Prostate gland (tissue), 2 donors: ENCODE results near the gene RDX. TPM values are rescaled to one million over a fixed set of nuclear protein-coding genes. Genes with fewer than 3 reads are reported as not detected.

Experiments
- DNase-seq: peaks from one replicate; pipeline ENCODE4 v3.0.0-alpha.2; 2019; ENCODE audit warnings: low spot score
- H3K27ac ChIP-seq, 2 donors: fragments of 200-600 bp; sonication (generic); 2 replicates each; pipeline ENCODE4 v1.5.1; 2017 to 2019
- H3K27me3 ChIP-seq: fragments of 200-600 bp; sonication (generic); replicated peaks from 2 replicates; pipeline ENCODE4 v1.5.1; 2019; ENCODE audit not compliant: insufficient read depth
- H3K36me3 ChIP-seq, 2 donors: fragments of 200-600 bp; sonication (generic); 1 replicate in 1 of 2; 2 replicates in 1 of 2; pipeline versions ENCODE4 v1.5.1 to v1.8.1; 2017 to 2019
- H3K4me1 ChIP-seq: fragments of 200-600 bp; sonication (generic); replicated peaks from 2 replicates; pipeline ENCODE4 v1.5.1; 2019
- H3K4me3 ChIP-seq, 2 donors: fragments of 200-600 bp; sonication (generic); 2 replicates each; pipeline ENCODE4 v1.5.1; 2017 to 2019
- H3K9me3 ChIP-seq: fragments of 200-600 bp; sonication (generic); 2 replicates; pipeline ENCODE4 v1.5.1; 2017
- CTCF ChIP-seq, 4 experiments: fragments of 200-600 bp in 2 of 4; fragments of 450-650 bp in 2 of 4; sonication (generic) in 2 of 4; IDR thresholded peaks; 1 replicate in 3 of 4; 2 replicates in 1 of 4; pipeline ENCODE4 v1.5.1; 2016 to 2019; ENCODE audit warnings: antibody characterized with exemption in 4 of 4, mild to moderate bottlenecking in 2 of 4, moderate library complexity in 2 of 4
- POLR2A ChIP-seq: fragments of 450-650 bp; IDR thresholded peaks from one replicate; pipeline ENCODE4 v1.6.1; 2016; ENCODE audit warnings: antibody characterized with exemption, mild to moderate bottlenecking
- POLR2AphosphoS5 ChIP-seq: sonication (generic); formaldehyde crosslinking; IDR thresholded peaks from one replicate; pipeline ENCODE4 v1.6.1; 2017; ENCODE audit warnings: antibody characterized with exemption
- WGBS: methylation state at CpG from one replicate; pipeline ENCODE4 v1.1.5; 2018; 5-methylcytosine and 5-hydroxymethylcytosine counted together
- intact Hi-C: fragments of 100-400 bp; cut with DNase I; formaldehyde crosslinking; loops from one replicate; pipeline ENCODE4 v1.14.2; 2022
- total RNA-seq, 2 donors: library from RNA; depleted of rRNA; stranded (reverse); fragments of >200 nt; gene quantifications; one replicate each; pipeline ENCODE4 v1.1.0, GENCODE V29; 2016

RDX gene
- total RNA-seq = 100 to 1,000 TPM in 1 of 2 donors, 10 to 100 TPM in 1; 45.4 to 136 TPM

- peak; percentile 63 for DNase-seq
- no peaks in the 10 kb centered on the region for H3K9me3 ChIP-seq
- no peaks in the 10 kb centered on the region for H3K27me3 ChIP-seq
- no peaks in the 10 kb centered on the region for H3K36me3 ChIP-seq
- intact Hi-C loops = loop anchor here (5.0 to 10.0 kb wide), 2 partner anchors 138 to 204 kb away; partner anchors contain the start of gene ZC3H12C
- peak within 1 kb of the TSS; percentile 96 to 99 for H3K27ac ChIP-seq
- H3K4me1 ChIP-seq = no peaks in the 10 kb centered on the region
- TF ChIP-seq CTCF (IDR thresholded peaks at IDR 0.05) = peak in 3 of 4 experiments; percentile 16 to 29 (median 20)
- TF ChIP-seq POLR2AphosphoS5 = no peak
- 1% methylated on average over 80 of the region's 113 CpGs for WGBS
- peak within 1 kb of the TSS; percentile 87 to 93 for H3K4me3 ChIP-seq
Measured at GRCh38 chr11:110296226-110297075, at the start of gene RDX. Gene RDX (minus strand): TSS chr11:110296614. CDS start chr11:110279692, 16,922 bp downstream.

- Histone ChIP-seq H3K27ac (no peak overlapping the region), H3K9me3 (no peaks in the 10 kb centered on the region), H3K36me3 (no peaks in the 10 kb centered on the region), H3K4me1 (no peaks in the 10 kb centered on the region), H3K4me3 (no peak overlapping the region), H3K27me3 (no peaks in the 10 kb centered on the region)
- intact Hi-C loops = no loop called here
- DNase-seq = no peak
- WGBS = 79% methylated on average over 3 of the region's 3 CpGs
- TF ChIP-seq POLR2AphosphoS5 = no peak
- no peak for TF ChIP-seq POLR2A
- TF ChIP-seq CTCF (IDR thresholded peaks at IDR 0.05) = no peak
Measured at GRCh38 chr11:110345743-110346142, 49.3 kb upstream of the RDX start.

GRCh38 chr11:110340436-110340835 lies 44.0 kb upstream of the RDX start:
- intact Hi-C loops = no loop called here
- no peaks in the 10 kb centered on the region for H3K9me3 ChIP-seq
- H3K27me3 ChIP-seq = no peaks in the 10 kb centered on the region
- WGBS = 87% methylated on average over 2 of the region's 2 CpGs
- no peak for TF ChIP-seq POLR2AphosphoS5
- TF ChIP-seq POLR2A = no peak
- no peak for TF ChIP-seq CTCF (IDR thresholded peaks at IDR 0.05)
- H3K4me3 ChIP-seq = no peak overlapping the region
- no peak overlapping the region for H3K27ac ChIP-seq
- H3K4me1 ChIP-seq = no peaks in the 10 kb centered on the region
- DNase-seq = no peak
- no peaks in the 10 kb centered on the region for H3K36me3 ChIP-seq

- TF ChIP-seq POLR2A (no peak), POLR2AphosphoS5 (no peak), CTCF (IDR thresholded peaks at IDR 0.05) (no peak)
- Histone ChIP-seq H3K4me1 (no peaks in the 10 kb centered on the region), H3K4me3 (no peak overlapping the region), H3K27me3 (no peaks in the 10 kb centered on the region), H3K9me3 (no peaks in the 10 kb centered on the region), H3K27ac (no peak overlapping the region), H3K36me3 (no peaks in the 10 kb centered on the region)
- intact Hi-C loops = no loop called here
- no peak for DNase-seq
- WGBS = 87% methylated on average over 3 of the region's 3 CpGs
Measured at GRCh38 chr11:110339456-110340250, 43.2 kb upstream of the RDX start.
